OCI-LY7 (cell line): ENCODE measurements around the gene RNF214. TPM values are rescaled to one million over a fixed set of nuclear protein-coding genes. Genes with fewer than 3 reads are reported as not detected.
"Not testable (repeated sequence)": the region's sequence is repeated elsewhere in the genome, so short reads cannot be mapped to it uniquely, and the experiment has no call there.

ENCODE experiments used
- BruUV-seq: library from RNA; stranded (reverse); fragments of 400-500 nt; replicated peaks from 2 replicates; lab custom pipeline; 2021; lab: Mats Ljungman, UMichigan
- CTCF ChIA-PET: fragments of 300-600 bp; sonication (Branson Sonifier 250); formaldehyde crosslinking; loops from one replicate; lab custom pipeline; 2022; ENCODE audit warnings: antibody characterized with exemption; ENCODE audit not compliant: unreplicated experiment; lab: Charles Lee
- POLR2A ChIA-PET: fragments of 300-600 bp; sonication (Branson Sonifier 250); formaldehyde crosslinking; loops from one replicate; lab custom pipeline; 2022; ENCODE audit warnings: antibody characterized with exemption; lab: Charles Lee
- DNase-seq: peaks from one replicate; pipeline ENCODE4 v3.0.0-alpha.2; 2015; ENCODE audit warnings: low spot score
- H2AFZ ChIP-seq: fragments of 200-600 bp; sonication (generic), shearing (Covaris generic); 2 replicates; pipeline ENCODE4 v1.6.1; 2014; ENCODE audit warnings: mild to moderate bottlenecking, antibody characterized with exemption, low read length, moderate library complexity
- H3K27ac ChIP-seq: fragments of 200-600 bp; sonication (generic); 2 replicates; pipeline ENCODE4 v1.5.1; 2014; ENCODE audit warnings: mixed run types, low read depth, mild to moderate bottlenecking, moderate library complexity, low read length, inconsistent platforms; ENCODE audit not compliant: poor library complexity, severe bottlenecking
- H3K36me3 ChIP-seq: fragments of 200-600 bp; sonication (generic); 2 replicates; pipeline ENCODE4 v1.6.1; 2014; ENCODE audit warnings: mild to moderate bottlenecking, antibody characterized with exemption, low read length, moderate library complexity, mixed read lengths; ENCODE audit not compliant: insufficient read depth
- H3K4me1 ChIP-seq: fragments of 200-600 bp; sonication (generic); 2 replicates; pipeline ENCODE4 v1.5.1; 2014; ENCODE audit warnings: mild to moderate bottlenecking, low read length; ENCODE audit not compliant: insufficient read depth, poor library complexity, severe bottlenecking
- H3K4me2 ChIP-seq: fragments of 200-600 bp; sonication (generic); 2 replicates; pipeline ENCODE4 v1.6.1; 2014; ENCODE audit warnings: mild to moderate bottlenecking, low read length
- H3K4me3 ChIP-seq: fragments of 200-600 bp; sonication (generic); 2 replicates; pipeline ENCODE4 v1.5.1; 2014; ENCODE audit warnings: mild to moderate bottlenecking, low read depth, low read length; ENCODE audit not compliant: poor library complexity, severe bottlenecking
- H3K79me2 ChIP-seq: fragments of 200-600 bp; sonication (generic); 2 replicates; pipeline ENCODE4 v1.6.1; 2016; ENCODE audit warnings: low read depth, mild to moderate bottlenecking, low read length, moderate library complexity, mixed read lengths; ENCODE audit not compliant: insufficient read depth
- H3K9me2 ChIP-seq: fragments of 200-600 bp; sonication (generic); 2 replicates; pipeline ENCODE4 v1.6.1; 2016; ENCODE audit warnings: mild to moderate bottlenecking, low read length, mixed read lengths; ENCODE audit not compliant: insufficient read depth
- H3K9me3 ChIP-seq: fragments of 200-600 bp; sonication (generic); 2 replicates; pipeline ENCODE4 v1.6.1; 2014; ENCODE audit warnings: mild to moderate bottlenecking, mixed run types, low read length, mixed read lengths
- H4K20me1 ChIP-seq: fragments of 200-600 bp; sonication (generic); 2 replicates; pipeline ENCODE4 v1.6.1; 2014; ENCODE audit warnings: mild to moderate bottlenecking, antibody characterized with exemption, low read length, moderate library complexity, mixed read lengths; ENCODE audit not compliant: insufficient read depth
- CTCF ChIP-seq: fragments of 200-600 bp; sonication (generic); conservative IDR thresholded peaks from 2 replicates; pipeline ENCODE4 v1.5.1; 2014; ENCODE audit warnings: mild to moderate bottlenecking, antibody characterized with exemption, low read length, moderate library complexity, mixed read lengths
- EZH2phosphoT487 ChIP-seq: fragments of 200-600 bp; sonication (generic); IDR thresholded peaks from 2 replicates; pipeline ENCODE4 v1.6.1; 2018; ENCODE audit warnings: low read depth, borderline replicate concordance, mild to moderate bottlenecking, mixed run types, antibody characterized with exemption, low read length, moderate library complexity, mixed read lengths
- intact Hi-C: fragments of 100-400 bp; cut with micrococcal nuclease; formaldehyde crosslinking; loops from one replicate; pipeline ENCODE4 v1.10.0; 2022; ENCODE audit not compliant: unreplicated experiment
- total RNA-seq, 2 experiments: library from RNA; depleted of rRNA in 1 of 2; stranded (reverse); fragments of >200 nt in 1 of 2; shearing (Covaris generic) in 1 of 2; gene quantifications; 2 replicates each; pipeline ENCODE4 v1.2.3, GENCODE V29; 2014 to 2022

The RNF214 gene
- total RNA-seq, 2 experiments from 2014 or later = 11.2 to 30.2 TPM

DNA sequence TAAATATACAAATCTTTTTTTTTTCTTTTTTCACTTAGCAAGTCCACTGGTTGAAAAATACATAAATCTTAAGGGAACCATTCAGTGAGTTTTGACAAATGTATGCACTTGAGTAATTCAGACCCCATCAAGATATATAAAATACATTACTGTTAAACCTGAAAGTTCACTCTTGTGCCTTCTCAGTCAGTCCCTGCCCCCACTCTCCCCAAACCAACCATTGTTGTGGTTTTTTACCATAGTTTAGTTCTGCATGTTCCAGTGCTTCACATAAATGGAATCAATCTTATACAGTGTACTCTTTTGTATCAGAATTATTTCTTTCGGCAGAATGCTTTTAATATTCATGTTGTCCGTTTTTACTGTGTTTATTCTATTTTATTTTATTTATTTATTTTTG, 26.1 kb downstream of the RNF214 start:
- Histone ChIP-seq H3K4me2 (no peak overlapping the region), H3K27ac (no peak overlapping the region), H4K20me1 (no peaks in the 10 kb centered on the region), H3K4me1 (no peaks in the 10 kb centered on the region), H3K9me2 (no peaks in the 10 kb centered on the region), H3K79me2 (no peaks in the 10 kb centered on the region), H3K36me3 (peaks cover 33% of the 10 kb centered on the region), H3K9me3 (no peaks in the 10 kb centered on the region), H2AFZ (no peak overlapping the region), H3K4me3 (no peak overlapping the region)
- no peak for TF ChIP-seq CTCF
- no peak for TF ChIP-seq EZH2phosphoT487
- intact Hi-C loops = no loop called here
- BruUV-seq = no TSS peak
- ChIA-PET CTCF (no interaction called here), POLR2A (interaction anchor here (0.5 kb wide), 1 partner anchor 19 kb away, joined by 3 read pairs; no protein-coding TSS in a partner anchor)
- no peak for DNase-seq

GRCh38 chr11:117259417-117259816, 26.9 kb downstream of the RNF214 start:
- no peaks in the 10 kb centered on the region for H4K20me1 ChIP-seq
- H3K36me3 ChIP-seq = peaks cover 32% of the 10 kb centered on the region
- H3K4me3 ChIP-seq = no peak overlapping the region
- no peaks in the 10 kb centered on the region for H3K9me2 ChIP-seq
- ChIA-PET CTCF (no interaction called here), POLR2A (interaction anchor here (0.6 kb wide), 1 partner anchor 462 kb away, joined by 4 read pairs; no protein-coding TSS in a partner anchor)
- H2AFZ ChIP-seq = no peak overlapping the region
- intact Hi-C loops = no loop called here
- no TSS peak for BruUV-seq
- no peaks in the 10 kb centered on the region for H3K4me1 ChIP-seq
- no peak for DNase-seq
- no peak overlapping the region for H3K4me2 ChIP-seq
- no peaks in the 10 kb centered on the region for H3K9me3 ChIP-seq
- TF ChIP-seq CTCF (no peak), EZH2phosphoT487 (no peak)
- H3K79me2 ChIP-seq = no peaks in the 10 kb centered on the region
- no peak overlapping the region for H3K27ac ChIP-seq

DNA sequence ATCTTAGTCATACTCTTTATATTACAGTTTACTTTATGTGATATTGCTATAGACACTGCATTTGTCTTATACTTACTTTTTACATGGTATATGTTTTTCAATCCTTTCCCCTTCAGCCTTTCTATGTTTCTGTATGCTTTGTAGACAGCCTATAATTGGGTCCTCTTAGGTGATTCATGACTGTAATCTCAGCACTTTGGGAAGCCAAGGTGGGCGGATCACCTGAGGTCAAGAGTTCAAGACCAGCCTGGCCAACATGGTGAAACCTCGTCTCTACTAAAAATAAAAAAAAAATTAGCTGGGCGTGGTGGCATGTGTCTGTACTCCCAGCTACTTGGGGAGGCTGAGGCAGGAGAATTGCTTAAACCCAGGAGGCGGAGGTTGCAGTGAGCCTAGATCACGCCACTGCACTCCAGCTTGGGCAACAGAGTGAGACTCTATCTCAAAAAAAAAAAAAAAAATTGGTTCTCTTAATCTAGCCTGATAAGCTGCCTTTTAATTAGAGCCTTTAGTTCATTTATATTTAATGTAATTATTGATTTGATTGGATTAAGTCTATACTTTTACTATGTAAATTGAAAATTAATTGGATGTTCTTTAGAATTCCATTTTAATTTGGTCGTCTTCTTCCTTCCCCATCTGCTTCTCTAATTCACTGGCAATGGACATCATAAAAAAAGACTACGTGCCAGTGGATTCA, 32.3 kb downstream of the RNF214 start:
- H3K9me2 ChIP-seq, H3K4me2 ChIP-seq, BruUV-seq, H3K4me3 ChIP-seq, H3K9me3 ChIP-seq, H3K4me1 ChIP-seq, POLR2A ChIA-PET, intact Hi-C loops, H3K79me2 ChIP-seq, H4K20me1 ChIP-seq, H3K27ac ChIP-seq, H2AFZ ChIP-seq, CTCF ChIA-PET, DNase-seq: not testable (repeated sequence)
- peaks cover 44% of the 10 kb centered on the region for H3K36me3 ChIP-seq
